Body of pancreas (tissue), 4 donors: ENCODE data around the gene PDE4D.

Experiments used
- CTCF ChIP-seq, 7 experiments: fragments of 450-650 bp in 4 of 7; fragments of 200-600 bp in 3 of 7; sonication (generic) in 3 of 7; IDR thresholded peaks; one replicate each; pipeline ENCODE4 v1.5.1; 2016 to 2019; ENCODE audit warnings: antibody characterized with exemption in 7 of 7
- POLR2A ChIP-seq, 3 donors: fragments of 450-650 bp; IDR thresholded peaks; one replicate each; pipeline ENCODE4 v1.6.1; 2016; ENCODE audit warnings: antibody characterized with exemption in 3 of 3, mild to moderate bottlenecking in 2 of 3

GRCh38 chr5:59536875-59537274 is 356.7 kb downstream of the PDE4D start:
- TF ChIP-seq POLR2A (IDR thresholded peaks at IDR 0.05): no peak
- TF ChIP-seq CTCF (IDR thresholded peaks at IDR 0.05): no peak
